ENCODE results near the gene UPP1.
"Not testable (repeated sequence)": the region's sequence is repeated elsewhere in the genome, so short reads cannot be mapped to it uniquely, and the experiment has no call there.

Gene UPP1

GRCh38 chr7:48112401-48113165 lies 23.5 kb downstream of the UPP1 start:
- DNase-seq (ENCODE audit: low read depth): no peak

DNA sequence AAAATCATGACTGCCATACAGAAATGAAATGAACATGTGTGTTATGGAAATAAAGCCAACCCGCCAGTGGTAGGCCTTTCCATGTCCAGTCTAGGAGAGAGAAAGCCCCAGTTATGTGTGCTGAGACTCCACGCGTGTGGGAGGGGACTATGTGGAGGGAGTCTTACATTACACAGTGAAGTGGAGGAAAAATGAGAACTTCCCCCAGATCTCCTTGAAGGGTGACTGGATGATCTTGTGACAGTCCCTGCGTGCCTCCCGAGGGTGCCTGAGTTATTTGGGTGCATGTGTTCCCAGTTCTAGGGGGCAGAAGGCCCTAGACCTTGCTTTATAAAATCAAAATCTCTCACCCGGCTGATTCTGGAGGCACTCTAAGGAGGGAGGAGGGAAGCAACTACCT lies 24.2 kb downstream of the UPP1 start:
- DNase-seq (ENCODE audit: low read depth): no peak

GRCh38 chr7:48114115-48114514 lies 25.1 kb downstream of the UPP1 start:
- no peak for DNase-seq (ENCODE audit: low read depth)

DNA sequence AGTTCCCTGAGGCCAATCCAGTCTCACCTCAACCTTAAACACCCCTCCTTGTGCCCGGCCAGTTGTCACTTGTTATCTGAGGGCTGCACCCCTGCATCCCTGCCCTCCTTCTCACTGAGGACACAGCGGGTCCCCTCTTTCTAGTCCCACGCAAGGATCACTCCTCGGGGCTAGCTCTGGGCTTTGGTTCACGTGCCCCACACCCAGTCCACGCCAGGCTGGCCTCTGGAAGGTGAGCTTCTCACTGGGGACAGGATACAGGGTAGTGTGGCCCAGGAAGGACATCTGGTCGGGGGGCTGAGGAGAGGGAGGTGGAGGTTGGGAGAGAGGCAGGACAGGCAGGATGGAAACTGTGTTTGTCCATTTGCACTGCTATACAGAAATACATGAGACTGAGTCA lies 25.5 kb downstream of the UPP1 start:
- DNase-seq (ENCODE audit: low read depth): no peak

DNA sequence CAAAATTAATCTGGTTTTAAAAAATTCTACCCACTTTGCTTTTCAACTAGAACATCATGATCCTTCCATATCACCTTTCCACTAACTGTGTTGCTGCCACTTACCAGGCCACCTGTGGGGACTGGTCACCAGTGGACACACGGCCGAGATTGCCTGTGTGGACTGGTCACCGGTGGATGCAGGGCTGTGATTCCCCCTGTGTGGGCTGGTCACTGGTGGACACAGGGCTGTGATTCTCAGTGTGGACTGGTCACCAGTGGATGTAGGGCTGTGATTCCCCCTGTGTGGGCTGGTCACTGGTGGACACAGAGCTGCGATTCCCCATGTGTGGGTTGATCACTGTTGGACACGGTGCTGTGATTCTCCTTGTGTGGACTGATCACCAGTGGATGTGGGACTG lies 27.0 kb downstream of the UPP1 start:
- no peak for DNase-seq (ENCODE audit: low read depth)

DNA sequence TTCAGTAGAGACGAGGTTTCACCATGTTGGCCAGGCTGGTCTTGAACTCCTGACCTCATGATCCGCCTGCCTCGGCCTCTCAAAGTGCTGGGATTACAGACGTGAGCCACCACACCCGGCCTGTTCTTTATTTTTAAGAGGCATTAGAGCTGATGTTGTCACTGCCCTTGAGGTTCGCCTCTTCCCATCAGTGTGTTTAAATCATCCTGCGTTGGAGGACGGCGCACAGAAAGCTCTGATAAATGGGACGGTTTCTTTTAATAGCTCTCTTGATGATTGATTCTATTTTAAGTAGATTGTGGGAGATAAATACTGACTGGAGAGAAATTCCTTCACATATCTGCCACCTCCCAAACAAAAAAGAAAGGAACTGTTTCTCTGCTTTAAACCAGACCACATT lies 29.0 kb downstream of the UPP1 start:
- no peak for DNase-seq (ENCODE audit: low read depth)

- not testable (repeated sequence) for DNase-seq (ENCODE audit: low read depth)
These were observed 31.5 kb downstream of the UPP1 start for GRCh38 chr7:48120536-48120935.

DNA sequence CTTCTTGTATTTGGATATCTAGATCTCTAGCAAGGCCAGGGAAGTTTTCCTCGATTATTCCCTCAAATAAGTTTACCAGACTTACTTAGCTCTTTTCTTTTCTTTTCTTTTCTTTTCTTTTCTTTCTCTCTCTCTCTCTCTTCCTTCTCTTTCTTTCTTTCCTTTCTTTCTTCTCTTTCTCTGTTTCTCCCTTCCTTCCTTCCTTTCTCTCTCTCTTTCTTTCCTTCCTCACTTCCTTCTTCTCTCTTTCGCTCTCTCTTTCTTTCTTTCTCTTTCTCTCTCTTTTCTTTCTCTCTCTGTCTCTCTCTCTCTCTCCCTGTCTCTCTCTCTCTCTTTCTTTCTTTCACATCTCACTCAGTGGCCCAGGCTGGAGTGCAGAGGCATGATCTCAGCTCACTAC lies 37.0 kb downstream of the UPP1 start:
- DNase-seq (ENCODE audit: low read depth): no peak

GRCh38 chr7:48130658-48131108 lies 41.6 kb downstream of the UPP1 start:
- DNase-seq (ENCODE audit: low read depth): no peak

DNA sequence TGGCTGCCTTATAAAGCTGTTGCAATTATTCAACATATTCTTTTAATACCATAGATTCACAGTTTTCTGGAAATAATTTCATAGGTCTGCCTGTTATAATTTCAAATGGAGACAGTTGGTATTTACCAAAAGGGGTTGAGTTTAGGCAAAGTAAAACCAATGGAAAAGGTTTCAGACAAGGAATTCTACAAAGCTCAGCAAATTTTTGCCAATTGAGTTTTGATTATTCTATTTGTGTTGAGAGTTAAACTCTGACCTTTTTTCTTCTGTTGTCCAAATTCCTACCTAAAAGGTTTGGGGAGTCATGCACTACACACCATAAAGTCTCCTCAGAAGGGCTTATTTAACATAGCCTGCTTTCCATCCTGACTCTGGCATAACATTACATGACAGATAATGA lies 43.7 kb downstream of the UPP1 start:
- DNase-seq (ENCODE audit: low read depth): no peak

- no peak for DNase-seq (ENCODE audit: low read depth)
These were observed 50.4 kb downstream of the UPP1 start for GRCh38 chr7:48139459-48139858.

DNA sequence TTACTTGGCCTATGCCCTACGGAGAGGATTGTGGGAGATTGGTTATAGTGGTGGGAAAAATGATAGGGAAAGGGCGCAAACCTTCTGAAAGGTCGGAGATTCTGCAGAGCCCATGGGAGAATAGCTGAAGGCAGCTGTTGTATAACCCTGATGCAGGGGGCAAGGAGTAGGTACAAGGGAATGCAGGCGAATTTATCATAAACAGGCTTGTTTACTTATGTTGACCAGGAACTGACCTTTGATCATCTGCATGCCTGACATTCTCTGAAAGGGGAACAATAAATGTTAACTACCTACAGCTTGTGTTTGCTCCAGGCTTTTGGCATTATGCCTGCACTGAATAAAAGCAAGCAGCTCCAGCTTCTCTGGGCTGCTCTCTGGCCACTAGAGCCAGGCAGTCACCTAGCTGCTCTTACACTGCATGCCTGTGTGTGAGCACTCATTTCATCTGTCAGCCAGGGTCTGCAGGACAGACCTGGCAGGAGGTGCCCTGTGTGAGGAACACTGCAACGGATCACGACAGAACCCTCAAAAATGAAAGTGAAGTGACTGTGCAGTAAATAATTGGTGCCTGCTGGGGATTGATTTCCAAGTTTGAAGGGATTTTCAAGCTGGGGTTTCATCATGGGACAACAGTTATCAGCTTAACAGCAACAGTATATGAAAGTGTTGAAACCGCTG lies 51.1 kb downstream of the UPP1 start:
- no peak for DNase-seq (ENCODE audit: low read depth)

DNA sequence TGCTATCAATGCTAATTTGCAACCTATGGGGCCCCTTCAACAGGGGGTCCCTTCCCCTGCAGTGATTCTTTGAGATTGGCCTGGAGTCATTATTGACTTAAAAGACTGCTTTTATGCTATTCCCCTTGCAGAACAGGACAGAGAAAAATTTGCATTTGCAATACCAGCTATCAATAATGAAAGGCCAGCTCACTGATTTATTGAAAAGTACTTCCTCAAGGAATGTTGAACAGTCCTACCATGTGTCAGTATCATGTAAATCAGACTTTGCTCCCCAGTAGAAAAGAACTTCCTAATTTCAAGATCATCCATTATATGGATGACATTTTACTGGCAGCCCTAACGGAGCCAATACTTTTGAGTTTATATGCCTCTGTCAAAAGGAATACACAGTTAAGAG lies 52.5 kb downstream of the UPP1 start:
- DNase-seq (ENCODE audit: low read depth): no peak

- no peak for DNase-seq (ENCODE audit: low read depth)
These were observed 55.3 kb downstream of the UPP1 start for GRCh38 chr7:48144291-48144768.

GRCh38 chr7:48147078-48147591 lies 58.1 kb downstream of the UPP1 start:
- no peak for DNase-seq (ENCODE audit: low read depth)

DNA sequence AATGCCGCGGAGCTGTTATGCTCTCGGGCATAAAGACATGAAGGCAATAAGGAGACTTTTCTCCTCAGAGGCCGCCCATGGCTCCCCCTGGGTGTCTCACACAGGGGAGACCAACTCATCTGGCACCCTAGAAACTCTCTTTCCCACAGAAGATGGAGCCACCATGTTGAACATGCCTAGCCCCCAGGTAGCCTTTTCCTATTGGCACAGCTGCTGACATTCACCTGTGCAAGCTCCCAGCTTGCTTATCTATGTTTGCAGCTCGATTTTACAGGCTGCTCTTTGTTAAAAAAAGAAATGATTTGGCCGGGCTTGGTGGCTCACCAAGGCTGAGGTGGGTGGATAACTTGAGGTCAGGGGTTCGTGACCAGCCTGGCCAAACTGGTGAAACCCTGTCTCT lies 58.6 kb downstream of the UPP1 start:
- not testable (repeated sequence) for DNase-seq (ENCODE audit: low read depth)

DNA sequence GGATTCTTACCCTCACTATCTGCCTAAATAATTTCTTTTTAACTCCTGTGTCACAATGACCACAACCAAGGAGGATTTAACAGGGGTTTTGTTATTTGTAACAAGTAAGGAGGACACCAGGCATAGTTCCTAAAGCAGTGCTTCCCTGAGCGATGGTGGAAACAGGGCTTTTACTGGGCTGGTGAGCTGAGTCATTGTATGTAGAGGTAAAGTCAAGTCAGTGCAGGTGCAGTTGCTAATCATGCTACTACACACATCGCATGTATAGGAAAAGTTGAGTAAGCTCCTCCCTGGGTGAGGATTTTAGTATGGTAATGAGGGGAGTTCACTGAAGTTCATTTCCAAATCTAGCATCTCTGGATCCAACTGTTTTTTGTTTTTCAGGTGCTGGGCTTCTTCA lies 59.2 kb downstream of the UPP1 start:
- no peak for DNase-seq (ENCODE audit: low read depth)

- DNase-seq (ENCODE audit: low read depth): no peak
These were observed 60.0 kb downstream of the UPP1 start for GRCh38 chr7:48149058-48149457.

DNA sequence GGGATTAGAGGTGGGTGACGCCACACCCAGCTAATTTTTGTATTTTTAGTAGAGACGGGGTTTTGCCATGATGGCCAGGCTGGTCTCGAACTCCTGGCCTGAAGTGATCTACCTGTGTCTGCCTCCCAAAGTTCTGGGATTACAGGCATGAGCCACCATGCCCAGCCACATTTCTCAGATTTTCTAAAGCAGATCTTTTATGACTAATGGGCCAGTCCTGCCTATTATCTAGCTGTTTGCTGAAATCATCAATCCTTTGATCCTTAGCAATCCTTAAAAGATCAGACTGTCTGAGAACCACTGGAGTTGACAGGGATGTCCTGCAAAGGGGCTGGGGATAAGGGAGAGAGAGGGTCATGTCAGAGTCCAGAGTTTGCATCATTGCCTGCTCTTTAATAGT lies 61.0 kb downstream of the UPP1 start:
- DNase-seq (ENCODE audit: low read depth): no peak

DNA sequence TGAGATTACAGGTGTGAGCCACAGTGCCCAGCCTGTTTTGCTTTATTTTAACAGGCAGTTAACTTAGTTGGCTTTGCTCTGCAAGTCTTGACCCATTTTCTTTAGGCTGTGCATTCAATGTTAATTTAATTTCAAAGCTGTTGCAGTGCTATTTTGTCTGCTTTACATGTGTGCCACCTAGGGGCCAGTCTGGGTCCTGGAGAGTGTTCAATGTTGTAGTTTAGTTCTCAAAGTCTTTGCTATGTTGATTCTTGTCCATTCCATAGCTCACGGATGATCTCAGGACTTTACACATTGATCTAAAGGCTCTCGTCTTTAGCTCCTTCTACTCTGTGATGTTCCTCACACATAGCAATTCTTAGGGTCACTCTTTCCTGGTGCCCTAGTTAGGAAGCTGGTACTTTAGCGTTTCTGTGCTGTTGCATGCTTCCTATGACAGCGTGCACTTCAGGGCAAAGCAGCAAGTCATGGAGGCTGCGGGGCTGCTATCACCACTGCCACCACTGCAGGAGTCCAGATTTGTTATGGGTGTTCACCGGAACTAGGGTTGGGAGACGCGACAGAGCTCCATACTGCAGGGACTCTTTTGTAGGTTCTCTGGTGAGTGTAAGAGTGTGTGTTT lies 65.8 kb downstream of the UPP1 start:
- no peak for DNase-seq (ENCODE audit: low read depth)
